SK-N-SH (cell line): ENCODE data around the gene TAC1.

Experiments used
- EZH2phosphoT487 ChIP-seq: fragments of 200-600 bp; sonication (generic); IDR thresholded peaks from 2 replicates; pipeline ENCODE4 v1.6.1; 2017; ENCODE audit warnings: low read depth, mixed run types, mild to moderate bottlenecking, antibody characterized with exemption, moderate library complexity, borderline replicate concordance
- JUND ChIP-seq: IDR thresholded peaks from 2 replicates; pipeline ENCODE4 v1.4.0; 2012
- POLR2AphosphoS5 ChIP-seq: IDR thresholded peaks from 2 replicates; pipeline ENCODE4 v1.6.1; 2012; ENCODE audit warnings: low read depth, low read length

DNA sequence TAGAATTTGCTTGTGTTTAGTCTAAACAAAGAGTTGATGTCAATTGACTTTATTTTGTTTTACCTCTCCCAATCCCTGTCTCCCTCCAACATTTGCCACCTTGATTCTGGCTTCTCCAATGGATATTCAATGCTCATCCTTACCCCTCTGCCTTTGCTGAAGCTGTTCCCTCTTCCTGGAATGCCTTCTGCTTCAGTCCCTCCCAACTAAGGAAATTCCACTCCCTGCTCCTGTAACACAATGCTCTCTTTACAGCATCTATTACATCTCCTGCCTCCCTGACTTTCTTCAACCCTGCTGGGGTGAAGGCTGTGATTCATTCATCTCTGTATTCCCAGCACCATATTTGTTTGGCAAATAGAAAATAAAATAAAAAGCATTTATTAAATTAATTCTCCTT lies 34.5 kb upstream of the TAC1 start:
- no peak for TF ChIP-seq POLR2AphosphoS5
- no peak for TF ChIP-seq EZH2phosphoT487
- no peak for TF ChIP-seq JUND
